ENCODE results near the gene CCL2.

CCL2 gene

GRCh38 chr17:34255841-34256240, 756 bp downstream of the CCL2 start:
- peaks cover 11% of the 10 kb centered on the region for H3K27me3 ChIP-seq
- no peak overlapping the region for H3K4me3 ChIP-seq (ENCODE audit: low read depth in 1 of 2, low read length in 1 of 2)
- peaks cover 13 to 29% of the 10 kb centered on the region in 2 experiments for H3K4me1 ChIP-seq (ENCODE audit: control insufficient read depth in 1 of 2, insufficient read depth in 1 of 2, low read depth in 1 of 2, low read length in 1 of 2)
- TF ChIP-seq CTCF (IDR thresholded peaks at IDR 0.05), result no peak
- H3K27ac ChIP-seq, result no peak overlapping the region
- no peaks in the 10 kb centered on the region for H3K9me3 ChIP-seq
- H3K36me3 ChIP-seq, result no peaks in the 10 kb centered on the region

- Histone ChIP-seq H3K36me3 (no peaks in the 10 kb centered on the region), H3K4me1 (ENCODE audit: control insufficient read depth in 1 of 2, insufficient read depth in 1 of 2, low read depth in 1 of 2, low read length in 1 of 2) (peaks cover 5 to 16% of the 10 kb centered on the region in 2 experiments), H3K4me3 (ENCODE audit: low read depth in 1 of 2, low read length in 1 of 2) (no peak overlapping the region), H3K27me3 (peaks cover 11% of the 10 kb centered on the region), H3K27ac (no peak overlapping the region), H3K9me3 (no peaks in the 10 kb centered on the region)
- no peak for TF ChIP-seq CTCF (IDR thresholded peaks at IDR 0.05)
Observed at GRCh38 chr17:34257299-34257985, 2.4 kb downstream of the CCL2 start.

GRCh38 chr17:34257986-34258326, 2.9 kb downstream of the CCL2 start:
- peaks cover 5 to 13% of the 10 kb centered on the region in 2 experiments for H3K4me1 ChIP-seq (ENCODE audit: control insufficient read depth in 1 of 2, insufficient read depth in 1 of 2, low read depth in 1 of 2, low read length in 1 of 2)
- H3K4me3 ChIP-seq (ENCODE audit: low read depth in 1 of 2, low read length in 1 of 2), result no peak overlapping the region
- H3K36me3 ChIP-seq, result no peaks in the 10 kb centered on the region
- no peak overlapping the region for H3K27ac ChIP-seq
- no peaks in the 10 kb centered on the region for H3K9me3 ChIP-seq
- no peak for TF ChIP-seq CTCF (IDR thresholded peaks at IDR 0.05)
- H3K27me3 ChIP-seq, result peaks cover 11% of the 10 kb centered on the region

GRCh38 chr17:34259146-34259545, 4.1 kb downstream of the CCL2 start:
- H3K27me3 ChIP-seq, result peaks cover 9% of the 10 kb centered on the region
- no peaks in the 10 kb centered on the region for H3K9me3 ChIP-seq
- H3K4me1 ChIP-seq (ENCODE audit: control insufficient read depth in 1 of 2, insufficient read depth in 1 of 2, low read depth in 1 of 2, low read length in 1 of 2), result peaks cover 5 to 13% of the 10 kb centered on the region in 2 experiments
- H3K27ac ChIP-seq, result no peak overlapping the region
- H3K4me3 ChIP-seq (ENCODE audit: low read depth in 1 of 2, low read length in 1 of 2), result no peak overlapping the region
- TF ChIP-seq CTCF (IDR thresholded peaks at IDR 0.05), result no peak
- no peaks in the 10 kb centered on the region for H3K36me3 ChIP-seq

- no peaks in the 10 kb centered on the region for H3K9me3 ChIP-seq
- H3K27ac ChIP-seq, result no peak overlapping the region
- H3K4me1 ChIP-seq (ENCODE audit: control insufficient read depth in 1 of 2, insufficient read depth in 1 of 2, low read depth in 1 of 2, low read length in 1 of 2), result no peaks in the 10 kb centered on the region
- no peaks in the 10 kb centered on the region for H3K27me3 ChIP-seq
- no peaks in the 10 kb centered on the region for H3K36me3 ChIP-seq
- no peak overlapping the region for H3K4me3 ChIP-seq (ENCODE audit: low read depth in 1 of 2, low read length in 1 of 2)
- TF ChIP-seq CTCF (IDR thresholded peaks at IDR 0.05), result no peak
Observed at GRCh38 chr17:34260861-34261260, 5.8 kb downstream of the CCL2 start.

Measured in neutrophil (primary cell).